IMR-90 (cell line): Measurements from ENCODE around the gene SORBS1. TPM values are rescaled to one million over a fixed set of nuclear protein-coding genes. Genes with fewer than 3 reads are reported as not detected.

Experiments
- ATAC-seq: fragments of 200-7000 bp; cut with Tn5 transposase; 2 replicates; pipeline ENCODE4 v1.9.1; 2020; ENCODE audit warnings: low read depth, mild to moderate bottlenecking, moderate library complexity
- BruUV-seq: library from RNA; stranded (reverse); fragments of 400-500 nt; replicated peaks from 2 replicates; lab custom pipeline; 2021; lab: Mats Ljungman, UMichigan
- CTCF ChIA-PET: fragments of 300-600 bp; formaldehyde crosslinking; extraction: SDS; loops from one replicate; lab custom pipeline; 2021; ENCODE audit warnings: antibody characterized with exemption; lab: Yijun Ruan, JAX
- POLR2A ChIA-PET: fragments of 300-600 bp; sonication (Branson Sonifier 250); formaldehyde crosslinking; loops from one replicate; lab custom pipeline; 2022; ENCODE audit warnings: antibody characterized with exemption; ENCODE audit not compliant: unreplicated experiment; lab: Charles Lee
- DNase-seq: peaks from one replicate; pipeline ENCODE4 v3.0.0; 2013
- H2AFZ ChIP-seq: replicated peaks from 2 replicates; pipeline ENCODE3; 2013; ENCODE audit warnings: low read length, mild to moderate bottlenecking; ENCODE audit not compliant: poor library complexity
- H2AK5ac ChIP-seq: 2 replicates; pipeline ENCODE4 v1.6.1; 2013; ENCODE audit warnings: low read depth, low read length, inconsistent platforms
- H2AK9ac ChIP-seq: replicated peaks from 2 replicates; pipeline ENCODE3; 2013; ENCODE audit warnings: mild to moderate bottlenecking, low read depth, low read length, moderate library complexity; ENCODE audit not compliant: poor library complexity
- H2BK120ac ChIP-seq: 2 replicates; pipeline ENCODE4 v1.6.1; 2013; ENCODE audit warnings: low read depth, low read length, inconsistent platforms
- H2BK15ac ChIP-seq: 3 replicates; pipeline ENCODE4 v1.6.1; 2013; ENCODE audit warnings: low read depth, low read length, inconsistent platforms
- H2BK20ac ChIP-seq: 2 replicates; pipeline ENCODE4 v1.6.1; 2013; ENCODE audit warnings: low read depth, mild to moderate bottlenecking, inconsistent platforms, low read length, moderate library complexity
- H2BK5ac ChIP-seq: 2 replicates; pipeline ENCODE4 v1.6.1; 2013; ENCODE audit warnings: mild to moderate bottlenecking, low read depth, low read length, inconsistent platforms; ENCODE audit not compliant: poor library complexity, severe bottlenecking
- H3K14ac ChIP-seq: replicated peaks from 2 replicates; pipeline ENCODE4 v1.6.1; 2013; ENCODE audit warnings: low read depth, low read length, inconsistent platforms
- H3K18ac ChIP-seq: 2 replicates; pipeline ENCODE4 v1.6.1; 2013; ENCODE audit warnings: low read depth, low read length, control low read depth
- H3K23ac ChIP-seq: 2 replicates; pipeline ENCODE4 v1.6.1; 2013; ENCODE audit warnings: low read depth, low read length, inconsistent platforms
- H3K27ac ChIP-seq: 2 replicates; pipeline ENCODE4 v1.5.1; 2013; ENCODE audit warnings: mild to moderate bottlenecking, control low read depth, low read length; ENCODE audit not compliant: insufficient read depth
- H3K27me3 ChIP-seq: 2 replicates; pipeline ENCODE4 v1.6.1; 2013; ENCODE audit warnings: low read length; ENCODE audit not compliant: control insufficient read depth, insufficient read depth
- H3K36me3 ChIP-seq: 2 replicates; pipeline ENCODE4 v1.6.1; 2013; ENCODE audit warnings: low read length, mixed read lengths; ENCODE audit not compliant: control insufficient read depth, insufficient read depth
- H3K4ac ChIP-seq: 2 replicates; pipeline ENCODE4 v1.6.1; 2013; ENCODE audit warnings: low read depth, low read length, inconsistent platforms
- H3K4me1 ChIP-seq: 2 replicates; pipeline ENCODE4 v1.6.1; 2013; ENCODE audit warnings: low read length, mixed read lengths; ENCODE audit not compliant: control insufficient read depth, insufficient read depth
- H3K4me2 ChIP-seq: 2 replicates; pipeline ENCODE4 v1.6.1; 2013; ENCODE audit warnings: low read depth, mild to moderate bottlenecking, control low read depth, low read length, moderate library complexity
- H3K4me3 ChIP-seq: 2 replicates; pipeline ENCODE4 v1.5.1; 2013; ENCODE audit warnings: low read depth, mild to moderate bottlenecking, control low read depth, low read length, moderate library complexity; ENCODE audit not compliant: insufficient read depth
- H3K56ac ChIP-seq: 2 replicates; pipeline ENCODE4 v1.6.1; 2013; ENCODE audit warnings: low read length, inconsistent platforms; ENCODE audit not compliant: insufficient read depth; ENCODE audit errors: extremely low read depth
- H3K79me1 ChIP-seq, 2 experiments: 2 replicates each; pipeline ENCODE4 v1.6.1; 2013; ENCODE audit warnings: low read length in 2 of 2, inconsistent platforms in 1 of 2, low read depth in 1 of 2
- H3K9ac ChIP-seq: 2 replicates; pipeline ENCODE4 v1.6.1; 2013; ENCODE audit warnings: low read depth, low read length, control low read depth
- H3K9me1 ChIP-seq: 2 replicates; pipeline ENCODE4 v1.6.1; 2013; ENCODE audit warnings: low read length, inconsistent platforms; ENCODE audit not compliant: insufficient read depth
- H3K9me3 ChIP-seq: 2 replicates; pipeline ENCODE4 v1.6.1; 2013; ENCODE audit warnings: low read length; ENCODE audit not compliant: control insufficient read depth, insufficient read depth
- H4K20me1 ChIP-seq: 2 replicates; pipeline ENCODE4 v1.6.1; 2013; ENCODE audit warnings: low read length, inconsistent platforms; ENCODE audit not compliant: insufficient read depth
- H4K5ac ChIP-seq: 2 replicates; pipeline ENCODE4 v1.6.1; 2013; ENCODE audit warnings: mild to moderate bottlenecking, low read depth, low read length, control low read depth
- H4K8ac ChIP-seq, 2 experiments: 2 replicates each; pipeline ENCODE4 v1.6.1; 2013; ENCODE audit warnings: low read depth in 2 of 2, low read length in 2 of 2, control low read depth in 1 of 2, inconsistent platforms in 1 of 2
- H4K91ac ChIP-seq: 2 replicates; pipeline ENCODE4 v1.6.1; 2013; ENCODE audit warnings: low read depth, low read length, inconsistent platforms; ENCODE audit not compliant: insufficient read depth
- CTCF ChIP-seq: conservative IDR thresholded peaks from 2 replicates; pipeline ENCODE4 v1.5.1; 2012; ENCODE audit warnings: mild to moderate bottlenecking, low read depth, low read length, improper control_type of control experiment
- MAFK ChIP-seq: IDR thresholded peaks from 2 replicates; pipeline ENCODE4 v1.6.1; 2012; ENCODE audit warnings: low read depth, low read length, improper control_type of control experiment
- NFE2L2 ChIP-seq: fragments of 150-350 bp; IDR thresholded peaks from 2 replicates; pipeline ENCODE4 v1.6.1; 2016; ENCODE audit warnings: low read depth, mild to moderate bottlenecking, low read length
- RAD21 ChIP-seq: IDR thresholded peaks from 2 replicates; pipeline ENCODE4 v1.6.1; 2012; ENCODE audit warnings: low read length, improper control_type of control experiment
- SMC3 ChIP-seq: fragments of 150-350 bp; IDR thresholded peaks from 2 replicates; pipeline ENCODE4 v1.6.1; 2016; ENCODE audit warnings: low read depth, mild to moderate bottlenecking, antibody characterized with exemption, low read length, moderate library complexity
- WGBS, 2 experiments: methylation state at CpG; one replicate each; pipeline versions ENCODE4 v1.1.5 to v1.1.7; 2013; ENCODE audit warnings: missing lambda C conversion rate in 2 of 2; ENCODE audit not compliant: insufficient read length in 1 of 2; ENCODE audit errors: extremely low coverage in 2 of 2; 5-methylcytosine and 5-hydroxymethylcytosine counted together
- dilution Hi-C: fragments of 300-500 bp; cut with HindIII; formaldehyde crosslinking; loops from one replicate; pipeline ENCODE4 v1.14.3; 2018; ENCODE audit warnings: low sequenced_read_pairs; ENCODE audit not compliant: unreplicated experiment
- in situ Hi-C: fragments of 300-500 bp; cut with MboI; formaldehyde crosslinking; loops from 3 replicates; pipeline ENCODE4 v1.14.3; 2019; ENCODE audit warnings: low sequenced_read_pairs, inconsistent platforms, mixed read lengths
- intact Hi-C: fragments of 100-400 bp; cut with micrococcal nuclease; formaldehyde crosslinking; loops from 2 replicates; pipeline ENCODE4 v1.10.0; 2022
- polyA plus RNA-seq, 3 experiments: library from polyadenylated mRNA; depleted of rRNA; stranded (reverse); fragments of >200 nt; gene quantifications; 2 replicates each; pipeline ENCODE4 v1.2.3, GENCODE V29; 2012; ENCODE audit warnings: low replicate concordance in 1 of 3
- total RNA-seq: library from RNA; depleted of rRNA; stranded (reverse); fragments of >200 nt; gene quantifications from 2 replicates; pipeline ENCODE4 v1.2.3, GENCODE V29; 2012

The SORBS1 gene
- total and polyA plus RNA-seq, 2 of the 4 experiments (the other 2 are of a cell fraction), result 0.18 to 0.32 TPM

- Histone ChIP-seq H3K14ac (no peak overlapping the region), H3K4me3 (no peak overlapping the region), H2BK120ac (no peak overlapping the region), H3K9me3 (no peaks in the 10 kb centered on the region), H3K18ac (no peak overlapping the region), H3K27me3 (peaks cover 30% of the 10 kb centered on the region), H3K9ac (no peak overlapping the region), H4K20me1 (no peaks in the 10 kb centered on the region), H4K91ac (no peak overlapping the region), H2AFZ (peak overlapping the region; percentile 26), H3K23ac (no peak overlapping the region), H2BK15ac (no peak overlapping the region), H2AK9ac (peak overlapping the region; percentile 11), H3K36me3 (no peaks in the 10 kb centered on the region), H3K9me1 (no peaks in the 10 kb centered on the region), H2BK5ac (no peak overlapping the region), H3K4ac (no peak overlapping the region), H3K4me2 (no peak overlapping the region), H3K27ac (no peak overlapping the region), H3K79me1 (no peaks in the 10 kb centered on the region), H2BK20ac (no peak overlapping the region), H4K5ac (no peak overlapping the region), H4K8ac (no peak overlapping the region), H3K4me1 (no peaks in the 10 kb centered on the region), H3K56ac (no peak overlapping the region), H2AK5ac (no peak overlapping the region)
- ChIA-PET POLR2A (no interaction called here), CTCF (interaction anchor here (0.6 to 3.0 kb wide), 14 partner anchors 9 to 227 kb away, joined by 3 to 18 read pairs (median 3); no protein-coding TSS in a partner anchor)
- DNase-seq, result peak; percentile 57
- TF ChIP-seq NFE2L2, result no peak
- no peak for TF ChIP-seq MAFK
- TF ChIP-seq SMC3, result peak; percentile 44; the same call in 1 of the 2 replicates
- TF ChIP-seq RAD21, result peak; percentile 67
- TF ChIP-seq CTCF, result peak; percentile 63
- intact Hi-C loops (loop anchor here (2.0 kb wide), 1 partner anchor 226 kb away; no protein-coding TSS in a partner anchor), in situ Hi-C loops (loop anchor here (25.0 kb wide), 1 partner anchor 762 kb away; no protein-coding TSS in a partner anchor), dilution Hi-C loops (no loop called here)
- ATAC-seq, result peak; percentile 84; the same call in 1 of the 2 replicates
- WGBS, 2 experiments, result 17% methylated on average over 1 of the region's 5 CpGs; no CpG with 5 or more reads in 1 of the 2 experiments
- BruUV-seq, result no TSS peak
Measured at GRCh38 chr10:95374597-95375209, 186.5 kb downstream of the SORBS1 start.
